DMS153 treated with DMSO at 0.1 percent for 48 hours (cell line): ENCODE results near the gene GLRX5.
A peak's percentile ranks its signal among the peaks of the same experiment; 100 is the strongest.
"Not testable (repeated sequence)": the region's sequence is repeated elsewhere in the genome, so short reads cannot be mapped to it uniquely, and the experiment has no call there.

Experiments used
- DNase-seq: peaks from one replicate; lab custom pipeline; 2025; ENCODE audit not compliant: unreplicated experiment; lab: John Stamatoyannopoulos, UW

Gene GLRX5

DNA sequence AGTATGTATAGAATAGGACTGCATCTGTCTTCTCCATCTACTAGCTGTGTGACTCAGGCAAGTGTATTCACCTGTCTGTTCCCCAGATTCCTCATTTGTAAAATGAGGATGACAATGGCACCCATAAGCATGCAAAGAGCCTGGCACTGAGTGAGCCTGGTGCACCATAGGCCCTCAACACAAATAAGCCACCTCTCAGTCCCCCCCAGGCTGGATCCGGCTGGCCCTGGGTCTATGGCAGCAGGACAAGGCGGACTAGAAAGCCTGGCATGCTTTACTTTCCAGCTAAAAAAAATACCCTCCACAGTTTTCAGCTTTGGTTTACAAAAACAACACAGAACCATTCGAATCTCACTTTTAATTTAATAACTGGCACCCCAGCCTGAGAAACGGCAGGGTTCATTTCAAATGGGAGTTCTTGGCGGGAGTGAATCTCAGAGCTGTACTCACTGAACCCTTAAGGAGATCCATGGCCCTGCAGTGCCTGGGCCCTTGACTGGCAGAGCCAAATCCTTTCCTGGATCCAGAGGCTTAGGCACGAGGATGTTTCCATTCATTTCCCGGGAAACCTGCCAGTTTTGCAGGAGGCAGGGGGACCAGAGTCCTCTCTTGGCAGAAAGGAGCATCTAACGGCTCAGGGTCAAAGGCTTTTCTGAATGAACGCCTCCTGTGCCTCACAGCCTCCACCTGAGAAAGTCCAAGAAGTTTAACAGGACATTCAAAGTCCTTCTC, 36.1 kb upstream of the GLRX5 start:
- no peak for DNase-seq

DNA sequence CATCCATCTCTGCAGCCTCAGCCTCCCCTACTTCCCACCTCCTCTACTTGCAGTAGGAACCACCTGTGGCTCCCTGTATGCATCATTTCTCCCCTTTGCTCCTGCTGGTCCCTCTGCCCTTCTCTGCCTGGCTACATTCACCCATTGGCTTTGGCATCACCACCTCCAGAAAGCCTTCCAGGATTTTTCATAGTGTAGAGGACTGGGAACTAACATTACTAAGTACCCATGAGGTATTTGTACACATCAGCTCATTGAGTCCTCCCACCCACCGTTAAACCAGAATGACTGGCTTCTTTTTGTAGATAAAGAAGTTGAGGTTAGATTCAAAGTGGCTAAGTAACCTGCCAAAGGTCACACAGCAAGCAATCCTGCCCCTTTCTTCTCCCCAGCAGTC, 35.5 kb upstream of the GLRX5 start:
- DNase-seq, result no peak

DNA sequence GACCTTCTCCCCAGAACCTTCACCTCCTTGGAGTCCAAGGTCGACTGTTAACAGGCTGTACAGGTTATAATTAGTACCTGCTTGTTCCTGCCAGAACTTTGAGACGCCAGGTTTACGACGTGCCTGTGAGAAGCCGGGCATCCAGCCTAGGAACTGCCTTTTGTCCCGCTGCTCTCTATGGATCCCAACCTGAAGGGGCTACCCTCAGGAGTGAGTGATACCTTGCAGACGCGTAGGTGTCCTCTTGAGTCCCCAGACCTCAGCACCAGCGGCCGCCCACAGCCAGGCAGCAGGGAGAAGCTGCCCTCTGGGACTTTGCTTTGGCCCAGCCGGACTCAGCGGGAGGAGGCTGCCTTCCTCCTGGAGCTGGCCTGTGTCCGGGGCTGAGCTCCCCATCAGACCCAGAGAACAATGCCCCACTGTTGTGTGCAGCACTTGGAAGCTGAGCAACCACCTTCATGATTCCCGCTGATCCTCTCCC, 34.6 kb upstream of the GLRX5 start:
- DNase-seq, result no peak

DNA sequence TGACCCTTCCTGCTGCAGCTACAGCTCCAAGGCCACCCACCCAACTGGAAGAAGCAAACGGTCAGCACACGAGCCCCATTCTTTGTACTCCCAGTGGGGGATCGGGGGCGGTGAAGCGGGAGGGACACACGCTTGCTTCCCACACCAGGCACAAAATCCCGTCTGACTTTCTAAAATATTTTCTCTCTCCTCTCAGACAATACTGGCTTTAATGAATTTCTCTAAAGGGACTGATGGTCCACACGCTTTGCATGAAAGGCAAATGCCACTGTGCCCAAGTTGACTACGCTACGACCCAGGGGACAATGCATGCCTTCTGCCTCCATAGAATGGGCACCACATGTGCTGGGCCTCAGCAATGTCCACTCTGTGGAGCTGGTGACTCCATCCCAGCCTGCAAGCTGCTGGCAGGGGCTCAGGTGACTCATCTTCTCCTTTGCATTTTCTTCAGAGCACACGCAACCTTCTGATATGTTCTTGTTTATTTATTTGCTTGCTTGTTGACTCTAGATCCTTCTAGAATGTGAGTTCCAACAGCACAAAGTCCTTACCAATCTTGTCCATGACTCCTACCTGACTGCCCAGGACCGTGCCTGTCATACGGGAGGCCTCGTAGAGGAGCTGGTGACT, 34.0 kb upstream of the GLRX5 start:
- no peak for DNase-seq

DNA sequence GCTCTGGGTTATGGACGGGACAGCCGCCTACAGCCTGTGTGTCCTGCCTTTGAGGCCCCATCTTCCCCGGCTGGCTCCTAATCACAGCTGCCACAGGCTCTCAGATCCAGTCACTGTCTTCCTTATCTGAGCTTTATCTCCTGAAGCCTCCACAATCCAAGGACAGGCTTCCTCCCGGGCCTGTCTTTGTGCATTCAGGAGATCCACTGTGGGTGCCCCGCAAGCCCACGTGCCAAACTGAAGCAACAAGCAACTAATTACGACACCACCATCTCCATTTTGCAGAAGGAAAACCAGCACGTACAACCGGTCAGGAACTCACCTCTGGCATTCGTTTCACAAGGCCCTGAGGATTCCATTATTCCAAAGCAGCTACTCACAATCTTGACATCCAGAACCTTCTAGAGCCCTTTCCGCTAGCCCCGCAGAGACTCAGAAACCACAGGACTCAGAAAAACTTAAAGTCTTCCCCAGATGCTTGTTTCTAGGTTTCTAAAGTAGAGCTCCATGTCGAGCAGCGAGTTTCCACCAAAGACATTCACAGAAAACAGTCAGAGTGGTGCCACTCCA, 32.4 kb upstream of the GLRX5 start:
- DNase-seq, result no peak

DNA sequence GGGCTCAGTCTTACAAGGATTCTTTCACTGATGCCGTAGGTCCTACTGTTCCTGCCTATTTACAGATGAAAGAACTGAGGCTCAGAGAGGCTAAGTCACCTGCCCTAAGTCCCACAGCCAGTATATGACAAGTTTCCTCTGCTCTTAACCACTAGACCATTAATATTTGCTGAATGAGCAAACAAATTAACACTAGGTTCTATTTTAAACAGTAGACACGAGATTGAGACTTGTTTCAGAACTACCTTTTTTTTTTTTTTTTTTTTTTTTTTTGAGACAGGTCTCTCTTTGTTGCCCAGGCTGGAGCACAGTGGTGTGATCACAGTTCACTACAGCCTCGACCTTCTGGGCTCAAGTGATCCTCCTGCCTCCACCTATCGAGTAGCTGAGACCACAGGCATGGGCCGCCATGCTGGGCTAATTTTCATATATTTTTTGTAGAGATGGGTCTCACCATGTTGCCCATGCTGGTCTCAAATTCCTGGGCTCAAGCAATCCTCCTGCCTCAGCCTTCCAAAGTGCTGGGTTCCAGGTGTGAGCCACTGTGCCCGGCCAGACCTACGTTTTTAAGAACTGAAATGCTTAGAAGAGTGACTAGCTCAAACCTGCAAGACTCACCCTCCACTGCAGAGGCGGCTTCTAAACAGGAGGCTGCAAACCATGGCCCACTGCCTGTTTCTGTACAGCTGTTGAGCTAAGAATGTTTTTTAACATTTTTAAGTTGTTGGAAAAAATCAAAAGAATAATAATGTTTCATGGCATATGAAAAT, 31.3 kb upstream of the GLRX5 start:
- no peak for DNase-seq

DNA sequence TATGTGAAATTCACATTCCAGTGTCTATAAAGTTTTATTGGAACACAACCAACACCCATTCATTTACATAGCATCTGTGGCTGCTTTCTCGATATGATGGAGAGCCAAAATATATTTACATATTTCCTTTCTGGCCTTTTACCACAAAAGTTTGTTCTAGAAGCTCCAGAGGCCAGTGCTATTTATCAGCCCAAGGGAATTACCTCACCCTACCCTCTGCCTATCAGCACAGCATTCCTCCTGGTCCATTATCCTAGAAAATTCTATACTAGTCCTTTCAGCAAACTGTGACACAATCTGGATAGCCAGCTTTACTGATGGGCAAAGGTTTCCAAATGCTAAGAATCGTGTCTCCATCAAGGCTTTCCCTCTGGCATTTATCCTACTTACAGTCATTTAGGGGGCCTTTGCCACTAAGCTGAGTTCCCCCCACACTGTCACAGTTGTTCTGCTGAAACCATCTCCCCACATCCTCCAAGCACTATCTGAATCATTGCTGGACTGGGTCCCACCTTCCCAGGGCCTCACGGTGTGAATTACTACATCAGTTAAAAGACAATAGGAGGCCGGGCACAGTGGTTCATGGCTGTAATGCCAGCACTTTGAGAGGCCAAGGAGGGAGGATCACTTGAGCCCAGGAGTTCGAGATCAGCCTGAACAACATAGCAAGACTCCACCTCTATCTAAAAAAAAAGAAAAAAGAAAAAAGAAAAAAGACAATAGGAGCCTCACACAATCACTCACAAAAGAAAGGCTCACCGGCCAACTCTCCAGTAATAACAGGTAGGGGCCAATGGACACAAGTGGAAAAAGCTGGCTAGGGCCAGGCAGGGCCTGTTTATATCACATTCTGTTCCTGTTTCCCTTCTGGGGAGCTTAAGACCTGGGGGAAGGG, 30.5 kb upstream of the GLRX5 start:
- DNase-seq, result no peak

DNA sequence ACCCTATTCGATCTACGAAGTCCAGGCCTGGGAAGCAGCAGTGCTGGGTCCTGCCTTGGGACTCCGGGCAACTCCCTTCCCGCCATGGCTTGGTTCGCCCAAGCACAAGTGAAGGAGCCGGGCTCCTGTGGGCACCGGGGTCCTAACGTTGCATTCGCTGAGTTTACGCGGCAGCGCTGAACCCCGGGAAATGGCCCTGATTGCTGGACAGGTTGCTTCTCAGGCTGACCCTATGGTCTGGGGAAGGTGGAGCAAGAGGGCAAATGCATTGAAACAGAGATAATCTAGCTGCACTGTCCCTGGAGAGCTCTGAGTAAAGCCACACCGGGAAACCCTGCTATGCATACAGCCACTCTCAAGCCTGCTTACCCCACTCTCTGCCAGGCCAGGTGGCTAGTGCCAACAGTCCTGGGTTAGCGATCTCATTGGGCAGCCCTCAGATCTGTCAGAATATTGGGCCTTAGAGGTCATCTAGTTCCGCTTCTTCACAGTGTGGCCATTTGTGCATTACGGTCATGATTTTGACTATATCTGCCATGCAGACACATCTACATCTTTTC, 29.7 kb upstream of the GLRX5 start:
- no peak for DNase-seq

DNA sequence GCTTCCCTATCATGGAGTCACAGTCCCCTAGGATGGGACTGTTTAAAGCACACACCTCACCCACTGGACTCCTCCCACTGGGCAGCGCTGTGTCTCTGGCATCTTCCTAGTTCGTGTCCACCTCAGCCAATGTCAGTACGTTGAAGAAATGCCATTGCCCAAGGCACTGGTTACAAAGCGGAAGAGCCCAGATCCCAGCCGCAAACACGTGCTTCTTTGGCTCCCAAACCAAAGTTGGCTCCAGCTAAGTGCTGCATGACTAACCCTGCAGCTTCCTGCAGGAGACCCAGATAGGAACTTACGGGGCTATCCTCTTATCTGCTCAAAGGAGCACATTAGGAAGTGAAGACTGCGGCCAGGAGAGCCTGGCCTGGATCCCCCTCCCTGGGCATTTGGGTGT, 27.7 kb upstream of the GLRX5 start:
- no peak for DNase-seq

DNA sequence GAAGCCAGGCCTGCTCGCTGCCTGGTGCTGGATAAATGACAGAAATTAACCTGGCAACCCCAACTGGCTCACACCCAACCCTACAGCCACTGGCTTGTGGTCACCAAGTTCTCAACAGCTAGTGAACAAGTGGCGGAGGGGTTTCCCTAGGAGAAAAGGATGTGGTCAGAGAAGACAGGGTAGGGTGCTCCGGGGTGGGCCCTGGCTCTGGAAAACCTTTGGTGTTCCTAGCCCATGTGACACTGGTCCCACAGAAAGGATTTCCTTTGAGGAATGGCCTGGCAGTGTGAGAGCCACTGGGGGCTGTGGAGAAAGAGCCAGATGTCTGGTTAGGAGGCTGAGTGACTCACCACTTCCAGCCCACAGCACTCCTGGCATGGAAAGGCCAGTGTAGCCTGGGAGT, 27.1 kb upstream of the GLRX5 start:
- DNase-seq, result no peak

DNA sequence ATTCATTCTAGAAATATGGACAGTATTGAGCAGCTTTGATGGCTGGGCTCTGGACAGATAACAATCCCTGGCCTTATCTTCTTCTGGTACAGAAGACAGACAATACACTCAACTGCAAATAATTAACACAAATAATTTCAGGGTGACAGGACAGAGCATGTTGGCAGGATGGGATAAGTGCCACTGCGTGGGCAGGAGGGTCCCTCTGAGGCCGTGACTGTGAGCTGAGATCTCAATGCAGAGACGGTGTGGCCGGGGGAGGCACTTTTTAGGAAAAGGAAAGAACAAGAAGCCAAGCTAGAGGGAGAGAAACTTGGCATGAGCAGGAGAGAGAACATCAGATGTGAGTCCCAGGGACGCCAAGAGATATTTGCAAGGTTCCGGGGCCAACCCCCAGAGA, 26.5 kb upstream of the GLRX5 start:
- DNase-seq, result no peak

DNA sequence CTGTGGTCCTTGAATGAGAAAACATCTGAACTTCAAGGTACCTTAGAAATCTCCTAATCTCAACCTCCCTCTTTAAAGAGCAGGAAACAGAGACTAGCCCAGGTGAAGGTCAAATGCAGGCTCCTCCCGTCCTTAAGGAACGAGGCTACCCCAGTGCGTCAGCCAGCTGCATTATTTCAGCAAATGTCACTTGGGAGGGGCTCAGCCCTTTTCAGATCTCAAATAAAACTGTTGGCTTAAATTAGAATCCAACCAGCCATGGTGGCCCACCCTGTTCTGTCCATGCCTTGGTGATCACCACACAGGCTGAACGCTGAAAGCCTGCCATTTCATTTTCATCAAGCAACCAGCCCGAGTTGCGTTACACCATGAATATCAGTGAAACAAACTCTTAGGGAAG, 25.4 kb upstream of the GLRX5 start:
- no peak for DNase-seq

DNA sequence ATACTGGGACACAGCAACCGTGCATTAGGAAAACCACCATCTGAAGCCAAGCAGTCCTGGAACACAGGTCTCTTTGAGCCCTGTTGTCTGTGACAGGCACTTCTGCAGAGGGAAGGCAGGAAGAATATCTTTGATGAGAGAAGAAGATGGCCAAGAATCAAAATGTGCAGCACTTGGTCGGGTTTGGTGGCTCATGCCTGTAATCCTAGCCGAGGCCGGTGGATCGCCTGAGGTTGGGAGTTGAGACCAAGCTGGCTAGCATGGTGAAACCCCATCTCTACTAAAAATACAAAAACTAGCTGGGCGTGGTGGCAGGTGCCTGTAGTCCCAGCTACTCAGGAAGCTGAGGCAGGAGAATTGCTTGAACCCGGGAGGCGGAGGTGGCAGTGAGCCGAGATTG, 24.5 kb upstream of the GLRX5 start:
- not testable (repeated sequence) for DNase-seq

DNA sequence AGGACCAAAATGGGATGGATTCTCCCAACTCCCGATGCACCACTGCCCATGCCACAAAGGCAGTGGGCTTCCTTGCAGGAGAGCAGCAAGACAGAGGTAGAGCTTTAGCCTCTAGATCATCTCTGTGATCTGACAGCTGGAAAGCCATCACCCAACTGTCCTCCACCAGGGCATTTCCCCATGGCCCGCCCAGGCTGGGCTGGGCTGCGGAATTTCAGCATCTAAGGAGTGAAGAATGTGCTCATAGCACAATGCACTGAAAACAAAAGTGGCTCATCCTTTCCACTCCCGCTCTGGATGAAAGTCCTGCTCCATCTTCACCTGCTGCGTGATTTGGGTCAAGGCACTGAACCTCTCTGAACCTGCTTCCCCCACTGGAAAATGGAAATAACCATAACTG, 24.0 kb upstream of the GLRX5 start:
- DNase-seq, result no peak

DNA sequence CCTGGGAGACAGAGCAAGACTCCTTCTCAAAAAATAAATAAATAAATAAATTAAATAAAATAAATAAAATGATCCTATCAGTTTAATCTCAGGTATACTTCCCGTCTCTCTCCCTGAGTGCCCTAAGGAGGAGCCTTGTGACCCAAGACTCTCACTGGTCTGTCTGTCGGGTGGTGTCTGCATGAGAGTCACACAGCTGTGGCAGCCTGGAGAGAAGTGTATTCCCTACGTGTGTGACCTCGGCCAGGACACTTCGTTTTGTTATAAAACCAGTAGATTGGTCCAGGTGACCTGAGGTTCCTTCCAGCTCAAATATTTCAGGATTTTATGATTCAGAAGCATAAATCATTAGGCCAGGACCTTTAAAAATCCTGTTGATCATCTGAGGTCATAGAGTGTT, 23.2 kb upstream of the GLRX5 start:
- DNase-seq, result no peak

DNA sequence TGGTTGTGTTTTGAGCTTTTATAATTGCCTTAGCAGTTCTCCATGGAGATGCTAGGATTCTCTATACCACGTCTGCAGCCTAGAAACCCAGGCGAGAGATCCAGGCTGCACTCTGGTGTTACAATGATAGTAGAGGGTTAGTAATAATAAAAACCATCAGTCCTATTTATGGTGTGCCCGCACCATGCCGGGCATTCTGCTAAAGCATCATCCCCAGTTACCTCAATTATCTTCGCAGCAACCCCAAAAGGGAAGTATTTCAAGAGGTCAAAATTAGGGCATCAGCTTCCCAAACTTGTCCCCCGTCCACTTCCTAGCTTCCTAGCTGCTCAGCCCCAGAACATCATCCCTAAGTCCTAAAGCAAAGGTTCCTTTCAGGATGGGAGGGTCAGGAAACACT, 21.6 kb upstream of the GLRX5 start:
- DNase-seq, result no peak

DNA sequence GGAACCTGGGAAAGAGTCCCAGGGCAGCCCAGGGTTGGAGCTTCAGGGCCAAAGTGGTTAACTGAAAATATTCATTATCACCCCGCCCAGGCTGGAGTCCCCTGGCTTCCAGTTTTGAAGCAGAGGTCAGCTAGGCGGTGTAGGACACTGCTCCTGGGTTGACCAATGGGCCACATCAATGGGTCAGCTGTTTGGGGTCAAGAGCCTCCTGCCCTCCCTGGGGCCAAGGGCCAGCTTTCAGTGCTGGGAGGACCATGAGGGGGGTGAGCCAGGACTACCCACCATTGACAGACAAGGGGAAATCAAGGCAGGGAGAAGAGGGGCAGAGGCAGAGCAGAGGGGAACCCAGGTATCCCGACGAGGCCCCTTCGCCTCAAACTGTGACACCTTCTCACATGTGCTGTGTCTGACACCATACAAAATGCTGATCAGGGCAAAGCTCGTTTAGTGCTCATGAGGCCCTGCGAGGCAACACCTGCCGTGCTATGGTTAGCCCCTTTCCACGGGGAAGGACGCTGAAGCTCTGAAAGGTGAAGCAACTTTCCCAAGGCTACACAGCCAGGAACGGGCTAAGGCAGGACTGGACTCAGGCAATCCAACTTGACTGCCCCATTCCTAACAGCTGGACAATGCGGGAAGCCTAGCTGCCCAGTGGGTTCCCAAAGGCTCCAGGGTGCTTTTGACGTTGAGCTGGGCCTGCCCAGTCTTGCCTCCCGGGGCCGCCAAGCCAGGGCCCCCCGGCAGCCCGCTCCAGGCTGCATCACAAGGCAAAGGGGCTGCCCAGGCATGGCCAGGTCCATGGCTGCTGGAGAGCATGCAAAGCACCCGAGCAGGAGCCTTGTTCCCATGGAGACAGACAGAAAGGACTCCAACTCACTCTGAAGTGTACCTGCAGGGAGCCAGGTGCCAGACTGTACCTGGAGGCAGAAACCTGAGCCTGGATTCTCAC, 20.4 kb upstream of the GLRX5 start:
- peak; percentile 75 for DNase-seq

DNA sequence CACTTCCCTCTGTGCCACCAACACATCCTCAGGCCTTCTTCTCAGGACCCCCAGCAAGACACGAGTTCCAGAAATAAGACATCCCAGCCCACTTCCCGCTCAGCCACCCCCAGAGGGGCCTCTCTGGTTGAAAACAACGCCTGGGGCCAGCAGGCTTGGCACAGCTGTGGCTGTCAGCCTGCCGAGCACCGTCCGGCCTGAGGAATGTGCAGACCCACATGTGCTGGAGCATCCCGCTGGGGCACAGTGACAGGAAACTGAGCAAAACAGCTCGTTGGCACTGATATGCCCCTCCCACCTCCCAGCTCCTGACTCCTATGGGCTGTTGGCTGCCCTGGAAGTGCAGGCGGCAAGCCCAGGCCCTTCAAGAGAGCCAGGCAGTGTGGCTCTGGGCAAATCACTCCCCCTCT, 19.8 kb upstream of the GLRX5 start:
- DNase-seq, result peak; percentile 47
